MM.1S (cell line): ENCODE measurements around the gene ZKSCAN4.

Experiments
- CTCF ChIP-seq: fragments of 300-600 bp; sonication (generic); IDR thresholded peaks from 2 replicates; pipeline ENCODE4 v1.5.1; 2016; ENCODE audit warnings: antibody characterized with exemption, low read length, mixed read lengths
- EZH2 ChIP-seq: fragments of 300-600 bp; sonication (generic); optimal IDR thresholded peaks from 2 replicates; pipeline ENCODE3; 2017; ENCODE audit warnings: low read depth, mild to moderate bottlenecking, antibody characterized with exemption, low read length, mixed read lengths
- EZH2phosphoT487 ChIP-seq: fragments of 300-600 bp; sonication (generic); IDR thresholded peaks from 2 replicates; pipeline ENCODE4 v1.6.1; 2018; ENCODE audit warnings: antibody characterized with exemption, low read length

GRCh38 chr6:28211840-28212509, 40.1 kb downstream of the ZKSCAN4 start:
- TF ChIP-seq CTCF (no peak), EZH2 (no peak), EZH2phosphoT487 (no peak)
